Embryonic facial prominence (tissue), 1 donor: ENCODE measurements around the gene OR4C45.
"Not testable (repeated sequence)": the region's sequence is repeated elsewhere in the genome, so short reads cannot be mapped to it uniquely, and the experiment has no call there.

ENCODE experiments used
- DNase-seq: peaks from one replicate; pipeline ENCODE4 v3.0.0-alpha.2; 2016; ENCODE audit errors: extremely low spot score

OR4C45 gene

GRCh38 chr11:50032574-50032973 is at the start of gene OR4C45:
OR4C45 (plus strand) TSS chr11:50032874.
- no peak for DNase-seq

GRCh38 chr11:49995565-49995964 is 37.1 kb upstream of the OR4C45 start:
- DNase-seq, result no peak

- DNase-seq, result no peak
Observed at GRCh38 chr11:50030193-50030592, 2.5 kb upstream of the OR4C45 start.

GRCh38 chr11:50036239-50036638 is 3.6 kb downstream of the OR4C45 start:
- not testable (repeated sequence) for DNase-seq

- DNase-seq, result no peak
Observed at GRCh38 chr11:50037251-50037650, 4.6 kb downstream of the OR4C45 start.

DNA sequence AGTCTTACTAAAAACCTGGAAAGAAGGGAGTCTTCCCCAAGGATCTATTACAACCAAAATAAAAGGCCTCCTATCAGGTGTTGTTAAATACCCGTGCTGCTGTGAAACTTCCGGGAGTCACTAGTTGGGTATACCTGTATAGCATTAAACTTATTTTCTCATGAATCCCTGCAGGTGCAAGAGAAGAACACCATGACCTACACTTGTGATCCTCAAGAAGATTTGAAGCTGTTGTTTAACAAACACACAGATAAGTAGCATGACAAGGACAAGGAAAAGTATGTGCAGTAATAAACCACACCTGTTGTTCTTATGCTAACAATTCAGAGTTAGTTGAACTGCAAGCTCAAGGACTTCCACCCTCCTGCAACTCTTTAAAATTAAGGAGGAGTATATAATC is 12.0 kb downstream of the OR4C45 start:
- no peak for DNase-seq

- not testable (repeated sequence) for DNase-seq
Observed at GRCh38 chr11:50063056-50063455, 30.4 kb downstream of the OR4C45 start.

DNA sequence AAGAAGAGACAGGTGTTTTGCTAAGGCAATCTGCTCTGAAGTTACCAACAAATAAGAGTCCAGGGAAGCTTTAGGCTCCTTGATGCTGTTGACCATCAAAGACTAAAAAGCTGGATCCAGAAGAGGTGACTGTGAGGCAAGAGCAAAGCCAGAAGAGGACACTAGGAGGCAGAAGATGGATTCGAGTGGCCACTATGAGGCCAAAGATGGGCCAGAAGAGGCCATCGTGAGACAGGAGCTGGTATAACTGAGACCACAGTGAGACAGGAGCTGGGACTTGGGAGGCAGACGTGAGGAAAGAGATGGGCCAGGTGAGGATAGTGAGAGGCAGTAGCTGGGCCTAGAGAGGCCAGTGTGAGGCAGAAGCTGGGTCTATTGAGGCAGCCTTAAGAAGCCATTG is 37.7 kb downstream of the OR4C45 start:
- DNase-seq, result no peak

DNA sequence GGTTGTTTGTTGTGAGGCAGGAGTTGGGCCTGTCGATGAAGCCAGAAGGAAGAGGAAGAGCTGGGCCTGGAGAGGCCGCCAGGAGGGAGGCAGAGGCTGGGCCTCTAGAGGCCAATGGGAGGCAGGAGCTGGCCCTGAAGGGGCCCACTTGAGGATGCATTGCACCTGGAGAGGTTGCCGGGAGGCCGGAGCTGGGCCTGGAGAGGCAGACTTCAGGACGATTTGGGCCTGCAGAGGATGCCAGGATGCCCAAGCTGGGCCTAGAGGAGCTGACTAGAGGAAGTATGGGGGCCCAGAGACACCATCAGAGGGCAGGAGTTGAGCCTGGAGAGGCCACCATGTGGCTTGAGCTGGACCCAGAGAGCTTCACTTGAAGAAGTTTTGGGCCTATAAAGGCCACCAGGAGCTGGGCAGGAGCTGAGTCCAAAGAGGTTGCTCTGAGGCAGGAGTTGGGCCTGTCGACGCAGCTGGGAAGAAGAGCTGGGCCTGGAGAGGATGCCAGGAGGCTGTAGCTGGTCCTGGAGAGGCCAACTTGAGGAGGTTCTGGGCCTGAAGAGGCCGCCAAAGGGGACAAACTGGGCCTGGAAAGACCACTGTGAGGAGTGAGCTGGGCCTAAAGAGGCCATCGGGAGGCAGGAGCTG is 39.0 kb downstream of the OR4C45 start:
- no peak for DNase-seq

DNA sequence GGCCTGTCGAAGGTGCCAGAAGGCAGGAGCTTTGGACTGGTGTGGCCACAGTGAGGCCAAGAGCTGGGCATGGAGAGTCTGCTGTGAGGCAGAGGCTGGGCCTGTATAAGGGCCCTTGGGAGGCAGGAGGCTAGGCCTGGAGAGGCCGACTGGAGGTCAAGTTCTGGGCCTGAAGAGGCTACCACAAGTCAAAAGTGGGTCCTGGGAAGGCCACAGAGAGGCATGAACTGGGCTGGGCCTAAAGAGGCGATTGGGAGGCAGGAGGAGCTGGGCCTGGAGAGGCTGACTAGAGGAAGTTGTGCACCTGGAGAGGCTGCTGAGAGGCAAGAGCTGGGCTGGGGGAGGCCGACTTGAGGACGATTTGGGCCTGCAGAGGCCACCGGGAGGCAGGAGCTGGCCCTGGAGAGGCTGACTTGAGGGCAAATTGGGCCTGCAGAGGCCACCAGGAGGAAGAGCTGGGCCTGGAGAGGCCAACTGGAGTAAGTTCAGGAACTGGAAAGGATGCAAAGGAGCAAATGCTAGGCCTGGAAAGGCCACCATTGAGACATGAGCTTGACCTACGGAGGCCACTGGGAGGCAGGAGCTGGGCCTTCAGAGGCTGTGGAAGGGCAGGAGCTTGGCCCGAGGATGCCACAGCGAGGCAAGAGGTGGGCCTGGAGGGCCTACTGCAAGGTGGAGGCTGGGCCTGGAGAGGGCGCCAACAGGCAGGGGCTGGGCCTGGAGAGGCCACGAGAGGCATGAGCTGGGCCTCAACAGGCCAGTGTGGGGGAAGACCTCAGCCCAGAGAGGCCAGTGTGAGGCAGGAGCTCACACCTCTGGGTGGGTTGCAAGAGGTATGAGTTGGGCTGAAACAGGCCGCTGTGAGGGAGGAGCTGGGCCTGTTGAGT is 39.8 kb downstream of the OR4C45 start:
- DNase-seq, result no peak

DNA sequence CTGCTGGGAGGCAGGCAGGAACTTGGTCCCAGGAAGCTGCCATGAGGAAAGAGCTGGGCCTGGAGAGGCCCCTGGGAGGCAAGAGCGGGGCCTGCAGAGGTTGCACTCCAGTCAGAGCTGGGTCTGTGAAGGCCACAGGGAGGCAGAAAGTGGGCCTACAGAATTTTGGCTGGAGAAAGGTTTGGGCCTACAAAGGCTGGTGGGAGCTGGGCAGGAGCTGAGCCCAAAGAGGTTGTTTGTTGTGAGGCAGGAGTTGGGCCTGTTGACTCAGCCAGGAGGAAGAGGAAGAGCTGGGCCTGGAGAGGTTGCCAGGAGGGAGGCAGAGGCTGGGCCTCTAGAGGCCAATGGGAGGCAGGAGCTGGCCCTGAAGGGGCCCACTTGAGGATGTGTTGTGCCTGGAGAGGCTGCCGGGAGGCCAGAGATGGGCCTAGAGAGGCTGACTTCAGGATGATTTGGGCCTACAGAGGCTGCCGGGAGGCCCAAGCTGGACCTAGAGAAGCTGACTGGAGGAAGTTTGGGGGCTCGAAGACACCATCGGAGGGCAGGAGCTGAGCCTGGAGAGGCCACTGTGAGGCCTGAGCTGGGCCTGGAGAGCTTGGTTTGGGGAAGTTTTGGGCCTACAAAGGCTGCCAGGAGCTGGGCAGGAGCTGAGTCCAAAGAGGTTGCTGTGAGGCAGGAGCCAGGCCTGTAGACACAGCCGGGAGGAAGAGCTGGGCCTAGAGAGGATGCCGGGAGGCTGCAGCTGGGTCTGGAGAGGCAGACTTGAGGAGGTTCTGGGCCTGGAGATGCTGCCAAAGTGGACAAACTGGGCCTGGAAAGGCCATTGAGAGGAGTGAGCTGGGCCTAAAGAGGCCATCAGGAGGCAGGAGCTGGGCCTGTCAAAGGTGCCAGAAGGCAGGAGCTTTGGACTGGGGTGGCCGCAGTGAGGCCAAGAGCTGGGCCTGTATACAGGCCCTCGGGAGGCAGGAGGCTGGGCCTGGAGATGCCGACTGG is 40.7 kb downstream of the OR4C45 start:
- no peak for DNase-seq

- no peak for DNase-seq
Observed at GRCh38 chr11:50074161-50074560, 41.5 kb downstream of the OR4C45 start.

- no peak for DNase-seq
Observed at GRCh38 chr11:50075856-50076255, 43.2 kb downstream of the OR4C45 start.

DNA sequence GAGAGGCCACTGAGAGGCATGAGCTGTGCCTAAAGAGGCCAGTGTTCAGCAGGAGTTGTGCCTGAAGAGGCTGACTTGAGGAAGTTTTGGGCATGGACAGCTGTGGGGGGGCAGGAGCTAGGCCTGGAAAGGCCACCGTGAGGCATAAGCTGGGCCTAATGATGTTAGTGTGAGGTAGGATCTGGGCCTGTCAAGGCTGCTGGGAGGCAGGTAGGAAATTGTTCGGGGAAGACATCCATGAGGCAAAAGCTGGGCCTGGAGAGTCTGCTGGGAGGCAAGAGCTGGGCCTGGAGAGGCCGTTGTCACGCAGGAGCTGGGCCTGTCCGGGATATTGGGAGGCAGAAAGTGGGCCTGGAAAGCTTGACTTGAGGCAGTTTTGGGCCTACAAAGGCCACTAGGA is 44.9 kb downstream of the OR4C45 start:
- DNase-seq, result no peak

GRCh38 chr11:50078001-50078400 is 45.3 kb downstream of the OR4C45 start:
- no peak for DNase-seq

- DNase-seq, result not testable (repeated sequence)
Observed at GRCh38 chr11:50078946-50079345, 46.3 kb downstream of the OR4C45 start.

- DNase-seq, result no peak
Observed at GRCh38 chr11:50080256-50080655, 47.6 kb downstream of the OR4C45 start.
